GM19438 (cell line): ENCODE data around the gene UNC13B.

Experiments
- ATAC-seq: cut with Tn5 transposase; IDR thresholded peaks from one replicate; pipeline ENCODE4 v1.9.1; 2021; ENCODE audit warnings: low read depth; ENCODE audit not compliant: unreplicated experiment

Gene UNC13B

DNA sequence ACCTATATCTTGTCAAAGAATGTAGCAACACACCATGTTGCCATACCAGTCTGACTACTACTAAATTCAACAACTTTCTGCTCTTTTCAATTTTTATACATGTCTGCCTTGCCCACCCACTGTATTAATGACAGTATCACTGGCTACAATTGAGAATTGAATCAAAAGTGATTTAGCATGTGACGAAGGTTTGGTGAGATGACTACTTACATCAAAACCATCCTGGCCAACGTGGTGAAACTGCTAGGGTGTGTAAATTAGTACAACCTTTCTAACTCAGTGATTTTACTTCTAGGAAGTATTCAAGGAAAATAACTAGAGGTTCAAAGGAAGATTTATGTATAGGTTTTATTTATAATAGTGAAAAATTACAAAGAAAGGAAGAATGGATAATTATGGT lies 109.8 kb downstream of the UNC13B start:
- no peak for ATAC-seq

DNA sequence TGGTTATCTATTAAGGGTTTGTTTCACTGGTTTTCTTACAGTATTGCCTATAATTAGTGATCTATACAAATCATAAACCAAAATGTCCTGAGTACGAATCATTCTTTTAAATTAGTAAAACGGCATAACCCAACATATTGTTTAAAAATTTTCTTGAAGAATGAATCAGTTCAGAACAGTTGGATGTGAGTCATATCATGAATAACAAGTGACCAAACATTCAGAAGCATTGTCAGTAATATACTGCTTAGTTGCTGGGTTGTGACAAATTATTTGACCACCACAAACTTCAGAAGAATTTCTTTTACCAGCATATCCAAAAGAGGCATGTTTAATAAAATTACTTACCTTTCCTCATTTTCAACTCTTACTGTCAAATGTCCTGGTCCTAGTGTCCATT lies 111.2 kb downstream of the UNC13B start:
- no peak for ATAC-seq

DNA sequence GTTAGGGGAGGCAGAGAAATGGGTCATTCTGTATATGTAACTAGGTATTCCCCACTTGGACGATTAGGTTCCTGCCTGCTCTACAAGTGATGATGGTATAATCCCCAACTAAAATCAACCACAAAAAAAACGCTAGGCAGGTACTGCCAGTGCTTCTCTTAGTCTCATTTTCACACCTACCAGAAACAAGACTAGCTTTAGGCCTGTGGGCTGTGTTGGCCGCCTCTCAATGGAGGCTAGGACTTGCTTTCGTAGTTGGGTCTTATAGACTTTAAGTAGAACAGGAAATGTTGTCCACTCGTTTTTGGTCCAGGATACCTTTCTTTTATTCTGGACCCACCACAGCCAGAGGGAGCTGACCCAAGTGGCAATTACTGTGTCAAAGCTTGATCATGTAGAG lies 111.8 kb downstream of the UNC13B start:
- no peak for ATAC-seq

DNA sequence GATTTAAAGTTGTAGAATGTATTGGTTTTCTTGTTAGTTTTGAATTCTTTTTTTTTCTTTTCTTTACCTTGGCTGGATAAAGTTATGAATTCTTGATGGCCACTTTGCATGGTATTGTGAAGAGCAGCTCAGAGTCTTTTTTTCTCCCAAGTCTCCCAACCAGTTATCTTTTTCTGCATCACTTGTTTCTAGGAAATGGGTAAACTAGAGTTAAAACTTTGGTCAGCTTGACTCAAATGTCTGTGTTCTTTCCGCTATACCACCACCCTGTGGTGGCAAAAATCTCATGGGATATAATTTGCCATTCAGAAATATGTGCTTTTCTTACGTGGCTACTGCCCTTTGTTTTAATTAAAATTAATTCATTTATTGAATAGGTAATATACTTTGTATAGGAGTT lies 113.2 kb downstream of the UNC13B start:
- ATAC-seq: no peak

DNA sequence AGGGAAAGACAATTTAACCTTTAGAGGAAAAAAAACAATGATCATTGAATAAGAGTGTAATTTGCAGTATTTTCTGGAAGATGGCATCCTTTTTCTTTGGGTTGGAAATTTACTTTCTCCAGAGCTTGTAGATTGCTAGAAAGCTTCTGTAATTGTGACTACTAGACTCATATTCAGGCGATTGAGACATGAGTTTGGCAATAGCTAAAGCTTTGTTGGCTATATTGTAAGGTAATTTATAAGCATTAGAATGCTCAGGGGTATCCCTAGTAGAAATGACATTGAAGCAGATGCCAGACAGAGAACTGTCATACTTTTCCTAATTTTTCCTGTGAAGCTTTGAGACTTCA lies 115.3 kb downstream of the UNC13B start:
- no peak for ATAC-seq

DNA sequence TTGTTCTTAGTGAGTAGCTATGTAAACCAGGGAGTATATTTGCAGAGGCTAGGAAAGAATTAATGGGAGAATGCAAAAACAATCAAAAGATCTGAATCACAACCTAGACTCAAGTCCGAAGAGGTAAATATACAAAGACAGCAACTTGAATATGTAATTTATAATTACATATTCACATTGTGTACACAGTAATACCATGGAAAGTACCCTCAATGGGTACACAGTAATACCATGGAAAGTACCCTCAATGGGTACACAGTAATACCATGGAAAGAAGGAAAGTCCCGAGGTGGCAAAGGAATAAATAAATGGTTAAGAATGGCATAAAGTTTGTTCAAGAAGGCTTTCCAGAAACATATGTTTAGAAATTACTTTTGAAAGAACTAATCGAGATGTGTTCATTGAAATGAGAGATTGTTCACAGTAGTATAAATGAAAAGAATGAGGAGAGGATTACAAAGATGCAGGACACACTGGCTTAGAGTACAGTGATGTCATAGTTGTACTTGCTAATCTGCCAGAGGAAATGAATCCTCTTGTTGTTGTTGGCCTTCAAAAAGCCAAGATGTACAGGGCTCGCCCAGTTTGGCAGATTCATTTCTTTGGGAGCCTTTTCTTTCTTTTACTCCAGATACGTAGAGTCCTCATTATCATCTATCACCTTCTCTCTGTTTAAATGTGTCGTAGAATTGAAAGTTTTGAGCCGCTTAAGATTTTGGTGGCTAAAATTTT lies 116.0 kb downstream of the UNC13B start:
- no peak for ATAC-seq

- ATAC-seq: no peak
Measured at GRCh38 chr9:35279946-35280345, 118.1 kb downstream of the UNC13B start.

DNA sequence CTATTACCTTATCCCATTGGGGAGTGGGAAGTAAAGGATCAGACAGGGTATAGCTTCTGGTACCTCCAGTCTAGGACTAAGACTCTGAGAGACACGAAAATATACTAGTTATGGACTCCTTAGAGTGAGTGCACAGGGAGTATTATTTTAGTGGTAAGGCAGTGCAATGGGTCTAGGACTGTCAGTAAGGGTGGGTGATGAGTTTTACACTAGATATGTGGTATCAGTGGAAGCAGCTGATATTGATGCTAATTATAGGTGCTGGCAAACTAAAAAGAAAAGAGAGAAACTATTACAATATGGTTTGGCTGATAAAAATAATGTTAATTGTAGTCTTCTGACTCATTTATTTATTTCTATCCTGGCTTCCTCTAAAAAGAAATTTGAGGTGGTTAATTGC lies 118.6 kb downstream of the UNC13B start:
- no peak for ATAC-seq

GRCh38 chr9:35285731-35286130 lies 123.9 kb downstream of the UNC13B start:
- no peak for ATAC-seq

DNA sequence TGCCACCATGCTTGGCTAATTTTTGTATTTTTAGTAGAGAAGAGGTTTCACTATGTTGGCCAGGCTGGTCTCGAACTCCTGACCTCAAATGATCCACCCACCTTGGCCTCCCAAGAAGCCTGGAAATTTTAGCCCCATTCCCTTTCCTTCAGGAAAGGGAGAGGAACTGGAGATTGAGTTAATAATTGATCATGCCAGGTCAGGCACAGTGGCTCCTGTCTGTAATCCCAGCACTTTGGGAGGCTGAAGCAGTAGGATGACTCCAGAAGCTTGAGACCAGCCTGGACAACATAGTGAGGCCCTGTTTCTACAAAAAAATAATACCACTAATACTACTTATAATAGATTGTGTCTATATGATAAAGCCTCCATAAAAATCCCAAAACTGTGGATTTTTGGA lies 124.6 kb downstream of the UNC13B start:
- ATAC-seq: no peak

GRCh38 chr9:35287987-35288632 lies 126.3 kb downstream of the UNC13B start:
- ATAC-seq: no peak

- ATAC-seq: no peak
Measured at GRCh38 chr9:35288778-35289177, 127.0 kb downstream of the UNC13B start.

- no peak for ATAC-seq
Measured at GRCh38 chr9:35293376-35293964, 131.7 kb downstream of the UNC13B start.

DNA sequence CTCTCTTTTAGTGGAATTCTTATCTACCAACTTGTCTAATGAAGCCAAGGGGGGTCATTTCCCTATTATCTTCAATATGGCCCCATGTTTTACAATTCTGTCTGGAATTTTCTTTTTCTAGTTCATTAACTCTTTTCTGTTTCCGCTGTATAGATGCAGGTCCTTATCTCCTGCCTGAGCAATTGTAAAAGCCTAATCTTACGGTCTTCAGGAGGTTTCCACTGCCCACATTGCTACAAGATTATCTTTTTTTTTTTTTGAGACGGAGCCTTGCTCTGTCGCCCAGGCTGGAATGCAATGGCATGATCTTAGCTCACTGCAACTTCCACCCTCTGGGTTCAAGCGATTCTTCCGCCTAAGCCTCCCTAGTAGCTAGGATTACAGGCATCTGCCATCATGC lies 132.3 kb downstream of the UNC13B start:
- no peak for ATAC-seq

GRCh38 chr9:35294556-35294955 lies 132.7 kb downstream of the UNC13B start:
- ATAC-seq: no peak

- no peak for ATAC-seq
Measured at GRCh38 chr9:35295369-35296036, 133.7 kb downstream of the UNC13B start.

- no peak for ATAC-seq
Measured at GRCh38 chr9:35303567-35303966, 141.8 kb downstream of the UNC13B start.

- ATAC-seq: no peak
Measured at GRCh38 chr9:35306283-35306682, 144.5 kb downstream of the UNC13B start.

GRCh38 chr9:35308316-35308715 lies 146.5 kb downstream of the UNC13B start:
- no peak for ATAC-seq

- ATAC-seq: no peak
Measured at GRCh38 chr9:35311891-35312639, 150.3 kb downstream of the UNC13B start.

GRCh38 chr9:35313460-35313859 lies 151.7 kb downstream of the UNC13B start:
- ATAC-seq: no peak
